Gastroesophageal sphincter (tissue), 4 donors: ENCODE measurements around the gene CAMKK1. TPM values are rescaled to one million over a fixed set of nuclear protein-coding genes. Genes with fewer than 3 reads are reported as not detected.

Experiments
- ATAC-seq: fragments of 150-250 bp; one replicate; pipeline ENCODE4 v1.9.1; 2016; ENCODE audit warnings: mild to moderate bottlenecking, moderate library complexity
- H3K27ac ChIP-seq, 4 donors: fragments of 200-600 bp; sonication (generic) in 3 of 4; 1 replicate in 3 of 4; 2 replicates in 1 of 4; pipeline ENCODE4 v1.5.1; 2016 to 2019
- H3K27me3 ChIP-seq: fragments of 200-600 bp; sonication (generic); one replicate; pipeline ENCODE4 v1.5.1; 2019
- H3K36me3 ChIP-seq, 2 donors: fragments of 200-600 bp; sonication (generic); one replicate each; pipeline ENCODE4 v1.5.1; 2019; ENCODE audit warnings: control low read depth in 1 of 2
- H3K4me1 ChIP-seq, 3 donors: fragments of 200-600 bp; sonication (generic); 1 replicate in 2 of 3; 2 replicates in 1 of 3; pipeline ENCODE4 v1.5.1; 2016 to 2019; ENCODE audit warnings: control low read depth in 2 of 3
- H3K4me3 ChIP-seq, 2 donors: fragments of 200-600 bp; sonication (generic); one replicate each; pipeline ENCODE4 v1.5.1; 2019; ENCODE audit warnings: mild to moderate bottlenecking in 1 of 2, moderate library complexity in 1 of 2
- H3K9me3 ChIP-seq, 3 donors: fragments of 200-600 bp; sonication (generic); one replicate each; pipeline ENCODE4 v1.5.1; 2017 to 2019; ENCODE audit warnings: control low read depth in 2 of 3
- CTCF ChIP-seq, 4 experiments: fragments of 200-600 bp in 2 of 4; fragments of 450-650 bp in 2 of 4; sonication (generic) in 1 of 4; IDR thresholded peaks; one replicate each; pipeline ENCODE4 v1.5.1; 2017 to 2019; ENCODE audit warnings: antibody characterized with exemption in 4 of 4, mild to moderate bottlenecking in 2 of 4, moderate library complexity in 2 of 4
- EP300 ChIP-seq: sonication (generic); formaldehyde crosslinking; IDR thresholded peaks from one replicate; pipeline ENCODE4 v1.6.1; 2017; ENCODE audit warnings: antibody characterized with exemption, mild to moderate bottlenecking
- POLR2A ChIP-seq, 2 donors: fragments of 450-650 bp; IDR thresholded peaks; one replicate each; pipeline ENCODE4 v1.6.1; 2017; ENCODE audit warnings: antibody characterized with exemption in 2 of 2, mild to moderate bottlenecking in 2 of 2, moderate library complexity in 1 of 2
- POLR2AphosphoS5 ChIP-seq: sonication (generic); formaldehyde crosslinking; IDR thresholded peaks from one replicate; pipeline ENCODE4 v1.6.1; 2017; ENCODE audit warnings: antibody characterized with exemption
- WGBS, 2 donors: methylation state at CpG; one replicate each; pipeline ENCODE4 v1.1.5; 2018; ENCODE audit warnings: low coverage in 1 of 2; 5-methylcytosine and 5-hydroxymethylcytosine counted together
- total RNA-seq, 4 donors: library from RNA; depleted of rRNA; stranded (reverse); fragments of >200 nt; gene quantifications; one replicate each; pipeline ENCODE4 v1.1.0, GENCODE V29; 2016

CAMKK1 gene
- total RNA-seq, 4 donors from 2014 or later = 3.4 to 7.1 (median 3.8) TPM

- no peak for TF ChIP-seq CTCF (IDR thresholded peaks at IDR 0.05)
- TF ChIP-seq POLR2A (IDR thresholded peaks at IDR 0.05) = no peak
- no peak for TF ChIP-seq POLR2AphosphoS5
- no peak for TF ChIP-seq EP300
- no peak overlapping the region for H3K4me3 ChIP-seq
- H3K9me3 ChIP-seq = no peaks in the 10 kb centered on the region
- peaks cover 0 to 60% (median 34%) of the 10 kb centered on the region in 3 donors for H3K4me1 ChIP-seq
- peaks cover 0 to 45% of the 10 kb centered on the region in 2 donors for H3K36me3 ChIP-seq
- peak overlapping the region in 1 of 4 donors; percentile 19 for H3K27ac ChIP-seq
- no peak for ATAC-seq
- WGBS, 2 donors = 90% methylated on average over 2 of the region's 4 CpGs; no CpG with 5 or more reads in 1 of the 2 donors
- H3K27me3 ChIP-seq = no peaks in the 10 kb centered on the region
These were observed 6.9 kb downstream of the CAMKK1 start for GRCh38 chr17:3885970-3886369.

GRCh38 chr17:3885271-3885670 lies 7.6 kb downstream of the CAMKK1 start:
- no peak for TF ChIP-seq POLR2A (IDR thresholded peaks at IDR 0.05)
- TF ChIP-seq POLR2AphosphoS5 = no peak
- Histone ChIP-seq H3K4me1 (peaks cover 0 to 53% (median 27%) of the 10 kb centered on the region in 3 donors), H3K4me3 (no peak overlapping the region), H3K9me3 (no peaks in the 10 kb centered on the region), H3K27ac (peak overlapping the region in 1 of 4 donors; percentile 19), H3K27me3 (no peaks in the 10 kb centered on the region), H3K36me3 (peaks cover 0 to 47% of the 10 kb centered on the region in 2 donors)
- no peak for ATAC-seq
- WGBS, 2 donors = no CpG with 5 or more reads among the region's 14 CpGs

GRCh38 chr17:3884188-3884587 lies 8.7 kb downstream of the CAMKK1 start:
- H3K9me3 ChIP-seq = no peaks in the 10 kb centered on the region
- WGBS, 2 donors = 80 to 93% methylated on average over 1 to 9 of the region's 12 CpGs
- H3K4me3 ChIP-seq = no peak overlapping the region
- H3K27me3 ChIP-seq = no peaks in the 10 kb centered on the region
- peaks cover 0 to 52% (median 17%) of the 10 kb centered on the region in 3 donors for H3K4me1 ChIP-seq
- TF ChIP-seq POLR2AphosphoS5 (no peak), EP300 (no peak), POLR2A (IDR thresholded peaks at IDR 0.05) (no peak), CTCF (IDR thresholded peaks at IDR 0.05) (no peak)
- ATAC-seq = no peak
- H3K36me3 ChIP-seq = peaks cover 0 to 53% of the 10 kb centered on the region in 2 donors
- H3K27ac ChIP-seq = no peak overlapping the region

- no peak for TF ChIP-seq POLR2AphosphoS5
- no peak for TF ChIP-seq CTCF (IDR thresholded peaks at IDR 0.05)
- TF ChIP-seq POLR2A (IDR thresholded peaks at IDR 0.05) = no peak
- no peak for TF ChIP-seq EP300
These were observed 10.6 kb downstream of the CAMKK1 start for GRCh38 chr17:3882276-3882675.

GRCh38 chr17:3880983-3881382 lies 11.9 kb downstream of the CAMKK1 start:
- Histone ChIP-seq H3K9me3 (no peaks in the 10 kb centered on the region), H3K36me3 (peaks cover 0 to 78% of the 10 kb centered on the region in 2 donors), H3K27me3 (no peaks in the 10 kb centered on the region), H3K4me3 (no peak overlapping the region), H3K27ac (no peak overlapping the region), H3K4me1 (peaks cover 0 to 23% (median 3%) of the 10 kb centered on the region in 3 donors)
- 70 to 96% methylated on average over 2 to 4 of the region's 7 CpGs for WGBS, 2 donors
- TF ChIP-seq POLR2A (IDR thresholded peaks at IDR 0.05) (no peak), EP300 (no peak), CTCF (IDR thresholded peaks at IDR 0.05) (no peak), POLR2AphosphoS5 (no peak)
- ATAC-seq = no peak

More at GRCh38 chr17:3882276-3882675, 10.6 kb downstream of the CAMKK1 start:
- 57% methylated on average over 2 of the region's 4 CpGs; no CpG with 5 or more reads in 1 of the 2 donors for whole genome bisulfite sequencing, 2 donors
- peaks cover 0 to 36% (median 6%) of the 10 kb centered on the region in 3 donors for H3K4me1 ChIP-seq
- H3K27me3 ChIP-seq = no peaks in the 10 kb centered on the region
- H3K36me3 ChIP-seq = peaks cover 0 to 67% of the 10 kb centered on the region in 2 donors
- no peak overlapping the region for H3K27ac ChIP-seq
- H3K4me3 ChIP-seq = no peak overlapping the region
- no peaks in the 10 kb centered on the region for H3K9me3 ChIP-seq
- no peak for ATAC-seq
